Measurements from ENCODE around the gene DGAT2.
A peak's percentile ranks its signal among the peaks of the same experiment; 100 is the strongest.

The DGAT2 gene

GRCh38 chr11:75757651-75758050, 10.9 kb upstream of the DGAT2 start:
- DNase-seq = no peak

- no peak for DNase-seq
These were observed 8.7 kb upstream of the DGAT2 start for GRCh38 chr11:75759832-75760231.

- DNase-seq = no peak
These were observed 8.3 kb upstream of the DGAT2 start for GRCh38 chr11:75760243-75760642.

GRCh38 chr11:75760710-75761493, 7.7 kb upstream of the DGAT2 start:
- DNase-seq = no peak

- no peak for DNase-seq
These were observed 6.4 kb upstream of the DGAT2 start for GRCh38 chr11:75762158-75762557.

- DNase-seq = no peak
These were observed 5.7 kb upstream of the DGAT2 start for GRCh38 chr11:75762885-75763284.

- no peak for DNase-seq
These were observed 4.7 kb upstream of the DGAT2 start for GRCh38 chr11:75763846-75764245.

- DNase-seq = no peak
These were observed 3.5 kb upstream of the DGAT2 start for GRCh38 chr11:75765116-75765515.

GRCh38 chr11:75766443-75767227, 1.9 kb upstream of the DGAT2 start:
- no peak for DNase-seq

- DNase-seq = no peak
These were observed 1.4 kb upstream of the DGAT2 start for GRCh38 chr11:75767228-75767572.

GRCh38 chr11:75767793-75768111, 826 bp upstream of the DGAT2 start:
- DNase-seq = no peak

GRCh38 chr11:75768909-75769771, 562 bp downstream of the DGAT2 start:
- DNase-seq = no peak

GRCh38 chr11:75770102-75770501, 1.5 kb downstream of the DGAT2 start:
- no peak for DNase-seq

GRCh38 chr11:75771646-75772410, 3.2 kb downstream of the DGAT2 start:
- no peak for DNase-seq

- peak; percentile 35 for DNase-seq
These were observed 5.2 kb downstream of the DGAT2 start for GRCh38 chr11:75773595-75774353.

GRCh38 chr11:75775056-75775455, 6.5 kb downstream of the DGAT2 start:
- no peak for DNase-seq

GRCh38 chr11:75776546-75776945, 8.0 kb downstream of the DGAT2 start:
- no peak for DNase-seq

GRCh38 chr11:75777461-75778110, 9.0 kb downstream of the DGAT2 start:
- DNase-seq = no peak

GRCh38 chr11:75778962-75779361, 10.4 kb downstream of the DGAT2 start:
- no peak for DNase-seq

- DNase-seq = no peak
These were observed 11.4 kb downstream of the DGAT2 start for GRCh38 chr11:75779960-75780359.

- no peak for DNase-seq
These were observed 12.3 kb downstream of the DGAT2 start for GRCh38 chr11:75780888-75781287.

- DNase-seq = no peak
These were observed 12.7 kb downstream of the DGAT2 start for GRCh38 chr11:75781296-75781695.
